Suprapubic skin (tissue), 3 donors: Measurements from ENCODE around the gene AGMAT.

Experiments
- CTCF ChIP-seq, 2 donors: fragments of 200-600 bp in 1 of 2; fragments of 450-650 bp in 1 of 2; sonication (generic) in 1 of 2; IDR thresholded peaks; one replicate each; pipeline ENCODE4 v1.5.1; 2016 to 2019; ENCODE audit warnings: antibody characterized with exemption in 2 of 2, mild to moderate bottlenecking in 1 of 2, moderate library complexity in 1 of 2
- POLR2A ChIP-seq, 2 donors: fragments of 450-650 bp; IDR thresholded peaks; one replicate each; pipeline ENCODE4 v1.6.1; 2017; ENCODE audit warnings: antibody characterized with exemption in 2 of 2, mild to moderate bottlenecking in 2 of 2, moderate library complexity in 2 of 2

GRCh38 chr1:15543589-15544568, 41.0 kb downstream of the AGMAT start:
- no peak for TF ChIP-seq CTCF (IDR thresholded peaks at IDR 0.05)
- no peak for TF ChIP-seq POLR2A (IDR thresholded peaks at IDR 0.05)
